HPDE6-E6E7 (cell line): ENCODE measurements around the gene FADS6.
"Not testable (repeated sequence)": the region's sequence is repeated elsewhere in the genome, so short reads cannot be mapped to it uniquely, and the experiment has no call there.

Experiments
- DNase-seq: peaks from one replicate; pipeline ENCODE4 v3.0.0; 2011; ENCODE audit warnings: missing footprints; ENCODE audit errors: extremely low spot score

FADS6 gene

GRCh38 chr17:74870028-74870427 is 23.4 kb downstream of the FADS6 start:
- DNase-seq: not testable (repeated sequence)

- no peak for DNase-seq
Measured at GRCh38 chr17:74868908-74869255, 24.6 kb downstream of the FADS6 start.

- no peak for DNase-seq
Measured at GRCh38 chr17:74868251-74868907, 25.1 kb downstream of the FADS6 start.

GRCh38 chr17:74866198-74866835 is 27.1 kb downstream of the FADS6 start:
- no peak for DNase-seq

- DNase-seq: no peak
Measured at GRCh38 chr17:74865504-74866197, 27.8 kb downstream of the FADS6 start.

- peak; percentile 51 for DNase-seq
Measured at GRCh38 chr17:74864866-74865395, 28.5 kb downstream of the FADS6 start.

GRCh38 chr17:74864297-74864865 is 29.1 kb downstream of the FADS6 start:
- no peak for DNase-seq

GRCh38 chr17:74863420-74864296 is 29.8 kb downstream of the FADS6 start:
- DNase-seq: no peak

GRCh38 chr17:74862919-74863318 is 30.5 kb downstream of the FADS6 start:
- DNase-seq: no peak

GRCh38 chr17:74862108-74862901 is 31.1 kb downstream of the FADS6 start:
- DNase-seq: no peak

- DNase-seq: no peak
Measured at GRCh38 chr17:74861662-74862107, 31.7 kb downstream of the FADS6 start.

GRCh38 chr17:74860872-74861661 is 32.4 kb downstream of the FADS6 start:
- no peak for DNase-seq

- DNase-seq: no peak
Measured at GRCh38 chr17:74860229-74860871, 33.1 kb downstream of the FADS6 start.

GRCh38 chr17:74859459-74860228 is 33.8 kb downstream of the FADS6 start, which contains the start of gene GRIN2C:
TSS of gene GRIN2C (minus strand) at chr17:74859885. CDS start at chr17:74855092, 4,793 bp downstream.
- no peak for DNase-seq

- no peak for DNase-seq
Measured at GRCh38 chr17:74858672-74859458, 34.6 kb downstream of the FADS6 start.

GRCh38 chr17:74857191-74857590 is 36.2 kb downstream of the FADS6 start:
- no peak for DNase-seq

- no peak for DNase-seq
Measured at GRCh38 chr17:74856112-74856511, 37.3 kb downstream of the FADS6 start.

- no peak for DNase-seq
Measured at GRCh38 chr17:74855323-74855722, 38.1 kb downstream of the FADS6 start.
